SK-N-SH treated with all-trans-retinoic acid at 6 μM for 48 hours (cell line): Measurements from ENCODE around the gene MSLN.

Experiments used
- ATAC-seq: fragments of 200-7000 bp; cut with Tn5 transposase; 3 replicates; pipeline ENCODE4 v1.9.1; 2020; ENCODE audit warnings: mild to moderate bottlenecking, moderate library complexity
- ARNTL ChIP-seq: fragments of 450-650 bp; formaldehyde crosslinking; IDR thresholded peaks from 2 replicates; pipeline ENCODE4 v1.5.0; 2020; ENCODE audit warnings: low read depth, mild to moderate bottlenecking, moderate library complexity, borderline replicate concordance
- BACH2 ChIP-seq: fragments of 250-450 bp; sonication (Bioruptor Pico); IDR thresholded peaks from 2 replicates; pipeline ENCODE4 v1.9.0; 2021; ENCODE audit warnings: mild to moderate bottlenecking, borderline replicate concordance
- CREB5 ChIP-seq: fragments of 250-450 bp; sonication (Bioruptor Pico); IDR thresholded peaks from 2 replicates; pipeline ENCODE4 v1.5.1; 2020; ENCODE audit warnings: low read depth, mild to moderate bottlenecking, moderate library complexity
- CSRNP3 ChIP-seq: fragments of 250-450 bp; sonication (Bioruptor Pico); IDR thresholded peaks from 2 replicates; pipeline ENCODE4 v1.5.1; 2021; ENCODE audit warnings: mild to moderate bottlenecking, moderate library complexity
- ESRRG ChIP-seq: fragments of 250-450 bp; sonication (Bioruptor Pico); IDR thresholded peaks from 2 replicates; pipeline ENCODE4 v1.6.1; 2021; ENCODE audit warnings: mild to moderate bottlenecking
- GLIS3 ChIP-seq: fragments of 250-450 bp; sonication (Bioruptor Pico); IDR thresholded peaks from 2 replicates; pipeline ENCODE4 v1.5.0; 2020; ENCODE audit warnings: mild to moderate bottlenecking, moderate library complexity
- ISL1 ChIP-seq: fragments of 250-450 bp; sonication (Bioruptor Pico); IDR thresholded peaks from 2 replicates; pipeline ENCODE4 v2.1.2; 2022; ENCODE audit warnings: mild to moderate bottlenecking, moderate library complexity
- OSR1 ChIP-seq: fragments of 250-450 bp; sonication (Bioruptor Pico); IDR thresholded peaks from 2 replicates; pipeline ENCODE4 v1.8.0; 2022; ENCODE audit warnings: moderate library complexity, mild to moderate bottlenecking, inconsistent platforms
- PATZ1 ChIP-seq: fragments of 250-450 bp; sonication (Bioruptor Pico); IDR thresholded peaks from 2 replicates; pipeline ENCODE4 v1.8.0; 2020; ENCODE audit warnings: mild to moderate bottlenecking, moderate library complexity, borderline replicate concordance
- POU6F1 ChIP-seq: fragments of 250-450 bp; sonication (Bioruptor Pico); IDR thresholded peaks from 2 replicates; pipeline ENCODE4 v1.8.0; 2021; ENCODE audit warnings: low read depth, mild to moderate bottlenecking, moderate library complexity, borderline replicate concordance
- PPARA ChIP-seq: fragments of 250-450 bp; sonication (Bioruptor Pico); IDR thresholded peaks from 2 replicates; pipeline ENCODE4 v1.5.0; 2020; ENCODE audit warnings: mild to moderate bottlenecking, borderline replicate concordance
- RARB ChIP-seq: fragments of 250-450 bp; sonication (Bioruptor Pico); IDR thresholded peaks from 2 replicates; pipeline ENCODE4 v1.8.0; 2021; ENCODE audit warnings: mild to moderate bottlenecking, moderate library complexity
- TCF4 ChIP-seq: fragments of 250-450 bp; sonication (Bioruptor Pico); IDR thresholded peaks from 2 replicates; pipeline ENCODE4 v1.8.0; 2021; ENCODE audit warnings: mild to moderate bottlenecking, moderate library complexity, borderline replicate concordance
- TOX ChIP-seq: fragments of 250-450 bp; sonication (Bioruptor Pico); IDR thresholded peaks from 2 replicates; pipeline ENCODE4 v1.8.0; 2021; ENCODE audit warnings: mild to moderate bottlenecking, moderate library complexity, borderline replicate concordance
- TSHZ2 ChIP-seq: fragments of 250-450 bp; sonication (Bioruptor Pico); IDR thresholded peaks from 2 replicates; pipeline ENCODE4 v1.5.0; 2020; ENCODE audit warnings: mild to moderate bottlenecking, moderate library complexity
- ZC3H10 ChIP-seq: fragments of 250-450 bp; sonication (Bioruptor Pico); IDR thresholded peaks from 2 replicates; pipeline ENCODE4 v1.5.1; 2021; ENCODE audit warnings: mild to moderate bottlenecking, moderate library complexity
- ZFP3 ChIP-seq: fragments of 250-450 bp; sonication (Bioruptor Pico); IDR thresholded peaks from 2 replicates; pipeline ENCODE4 v1.5.0; 2020; ENCODE audit warnings: mild to moderate bottlenecking, moderate library complexity
- ZFP30 ChIP-seq: fragments of 450-650 bp; formaldehyde crosslinking; IDR thresholded peaks from 2 replicates; pipeline ENCODE4 v1.5.0; 2022; ENCODE audit warnings: mild to moderate bottlenecking, moderate library complexity
- ZNF565 ChIP-seq: fragments of 450-650 bp; formaldehyde crosslinking; conservative IDR thresholded peaks from 2 replicates; pipeline ENCODE4 v1.5.0; 2020; ENCODE audit warnings: low read depth, mild to moderate bottlenecking, moderate library complexity
- ZNF70 ChIP-seq: fragments of 450-650 bp; formaldehyde crosslinking; IDR thresholded peaks from 2 replicates; pipeline ENCODE4 v1.5.0; 2020; ENCODE audit warnings: mild to moderate bottlenecking, moderate library complexity
- ZNF8 ChIP-seq: fragments of 450-650 bp; formaldehyde crosslinking; IDR thresholded peaks from 2 replicates; pipeline ENCODE4 v1.5.0; 2020; ENCODE audit warnings: mild to moderate bottlenecking, moderate library complexity

MSLN gene

GRCh38 chr16:732332-732731, 28.2 kb upstream of the MSLN start:
- no peak for TF ChIP-seq ISL1 (CRISPR knock-in tag)
- no peak for TF ChIP-seq TSHZ2 (CRISPR knock-in tag)
- no peak for TF ChIP-seq GLIS3
- no peak for TF ChIP-seq ZNF70 (CRISPR knock-in tag)
- no peak for TF ChIP-seq CSRNP3 (CRISPR knock-in tag)
- TF ChIP-seq PATZ1 (CRISPR knock-in tag), result no peak
- TF ChIP-seq TCF4 (CRISPR knock-in tag), result no peak
- no peak for TF ChIP-seq ARNTL
- no peak for TF ChIP-seq OSR1 (CRISPR knock-in tag)
- no peak for TF ChIP-seq ZC3H10
- TF ChIP-seq CREB5, result no peak
- ATAC-seq, result no peak

GRCh38 chr16:732936-733335, 27.6 kb upstream of the MSLN start:
- TF ChIP-seq ESRRG (CRISPR knock-in tag), result no peak
- no peak for TF ChIP-seq PATZ1 (CRISPR knock-in tag)
- TF ChIP-seq ZC3H10, result no peak
- no peak for TF ChIP-seq TCF4 (CRISPR knock-in tag)
- no peak for TF ChIP-seq ZNF70 (CRISPR knock-in tag)
- no peak for TF ChIP-seq ZNF565 (CRISPR knock-in tag)
- no peak for TF ChIP-seq TSHZ2 (CRISPR knock-in tag)
- no peak for TF ChIP-seq CSRNP3 (CRISPR knock-in tag)
- no peak for TF ChIP-seq ISL1 (CRISPR knock-in tag)
- no peak for TF ChIP-seq ZNF8 (CRISPR knock-in tag)
- no peak for TF ChIP-seq BACH2 (CRISPR knock-in tag)
- TF ChIP-seq PPARA, result no peak
- no peak for TF ChIP-seq ZFP3 (CRISPR knock-in tag)
- TF ChIP-seq POU6F1 (CRISPR knock-in tag), result no peak
- TF ChIP-seq TOX (CRISPR knock-in tag), result no peak
- TF ChIP-seq ZFP30 (CRISPR knock-in tag), result no peak
- no peak for TF ChIP-seq RARB (CRISPR knock-in tag)
- ATAC-seq, result no peak
